Loucy (cell line): Measurements from ENCODE around the gene ZNF747.

Experiments
- H2AFZ ChIP-seq: fragments of 200-600 bp; sonication (generic); 2 replicates; pipeline ENCODE4 v1.6.0; 2016; ENCODE audit warnings: antibody characterized with exemption, mild to moderate bottlenecking, low read length, moderate library complexity
- H3F3A ChIP-seq: fragments of 200-600 bp; 2 replicates; pipeline ENCODE4 v1.6.0; 2016; ENCODE audit warnings: antibody characterized with exemption, low read depth, mild to moderate bottlenecking
- H3K27me3 ChIP-seq: fragments of 200-600 bp; sonication (generic); 2 replicates; pipeline ENCODE4 v1.6.1; 2014; ENCODE audit warnings: low read length, mild to moderate bottlenecking; ENCODE audit not compliant: insufficient read depth, poor library complexity, severe bottlenecking
- H3K36me3 ChIP-seq: fragments of 200-600 bp; sonication (generic); 2 replicates; pipeline ENCODE4 v1.6.1; 2016; ENCODE audit warnings: low read length; ENCODE audit not compliant: insufficient read depth
- H3K4me1 ChIP-seq: fragments of 200-600 bp; sonication (generic); 2 replicates; pipeline ENCODE4 v1.5.1; 2014; ENCODE audit warnings: low read length, mild to moderate bottlenecking; ENCODE audit not compliant: insufficient read depth, poor library complexity, severe bottlenecking
- H3K4me2 ChIP-seq: fragments of 200-600 bp; sonication (generic); 2 replicates; pipeline ENCODE4 v1.6.0; 2014; ENCODE audit warnings: antibody characterized with exemption, low read length, low read depth, mild to moderate bottlenecking; ENCODE audit not compliant: poor library complexity, severe bottlenecking
- H3K4me3 ChIP-seq: fragments of 200-600 bp; sonication (generic); 2 replicates; pipeline ENCODE4 v1.5.1; 2014; ENCODE audit warnings: low read length, mild to moderate bottlenecking, mixed read lengths; ENCODE audit not compliant: poor library complexity, severe bottlenecking
- H3K79me2 ChIP-seq: fragments of 200-600 bp; sonication (generic); 2 replicates; pipeline ENCODE4 v1.6.1; 2014; ENCODE audit warnings: low read length; ENCODE audit not compliant: insufficient read depth
- H3K9ac ChIP-seq: fragments of 200-600 bp; sonication (generic); 2 replicates; pipeline ENCODE4 v1.6.0; 2014; ENCODE audit warnings: mild to moderate bottlenecking, low read depth, low read length, moderate library complexity; ENCODE audit not compliant: poor library complexity, severe bottlenecking
- H3K9me2 ChIP-seq: fragments of 200-600 bp; sonication (generic); replicated peaks from 2 replicates; pipeline ENCODE4 v1.6.1; 2016; ENCODE audit warnings: low read depth, low read length, mixed read lengths
- H3K9me3 ChIP-seq: fragments of 200-600 bp; sonication (generic); 2 replicates; pipeline ENCODE4 v1.6.1; 2014; ENCODE audit warnings: mild to moderate bottlenecking, antibody characterized with exemption, low read length, low read depth; ENCODE audit not compliant: insufficient read depth
- H4K20me1 ChIP-seq: fragments of 200-600 bp; sonication (generic); 2 replicates; pipeline ENCODE4 v1.6.0; 2014; ENCODE audit warnings: antibody characterized with exemption, low read length, mild to moderate bottlenecking; ENCODE audit not compliant: insufficient read depth, poor library complexity, severe bottlenecking
- CTCF ChIP-seq: fragments of 200-600 bp; sonication (generic); conservative IDR thresholded peaks from 2 replicates; pipeline ENCODE4 v1.5.1; 2014; ENCODE audit warnings: mild to moderate bottlenecking, antibody characterized with exemption, low read length
- EZH2phosphoT487 ChIP-seq: fragments of 200-600 bp; IDR thresholded peaks from 2 replicates; pipeline ENCODE4 v1.6.1; 2018; ENCODE audit warnings: antibody characterized with exemption, mild to moderate bottlenecking, moderate library complexity, borderline replicate concordance

ZNF747 gene

GRCh38 chr16:30533748-30534367, 800 bp downstream of the ZNF747 start:
- Histone ChIP-seq H3F3A (no peaks in the 10 kb centered on the region), H3K9me3 (no peaks in the 10 kb centered on the region), H3K9ac (peak overlapping the region; percentile 96), H3K79me2 (peaks cover 58% of the 10 kb centered on the region), H3K27me3 (no peaks in the 10 kb centered on the region), H3K36me3 (no peaks in the 10 kb centered on the region; the same call in 1 of the 2 replicates), H3K9me2 (no peaks in the 10 kb centered on the region), H3K4me3 (peak overlapping the region; percentile 96), H2AFZ (peak overlapping the region; percentile 86; the same call in 1 of the 2 replicates), H3K4me2 (peak overlapping the region; percentile 91), H4K20me1 (peaks cover 7% of the 10 kb centered on the region), H3K4me1 (peaks cover 10% of the 10 kb centered on the region)
- TF ChIP-seq CTCF (no peak; the same call in 1 of the 2 replicates), EZH2phosphoT487 (no peak)

- Histone ChIP-seq H4K20me1 (peaks cover 7% of the 10 kb centered on the region), H3K79me2 (peaks cover 58% of the 10 kb centered on the region), H3K4me1 (peaks cover 10% of the 10 kb centered on the region)
These were observed 1.5 kb downstream of the ZNF747 start for GRCh38 chr16:30533146-30533522.

GRCh38 chr16:30532285-30533145, 2.1 kb downstream of the ZNF747 start:
- Histone ChIP-seq H4K20me1 (peaks cover 7% of the 10 kb centered on the region), H3K9me2 (no peaks in the 10 kb centered on the region), H2AFZ (no peak overlapping the region), H3K9me3 (no peaks in the 10 kb centered on the region), H3K36me3 (no peaks in the 10 kb centered on the region; the same call in 1 of the 2 replicates), H3K79me2 (peaks cover 55% of the 10 kb centered on the region), H3K4me1 (peaks cover 15% of the 10 kb centered on the region), H3K4me2 (peak overlapping the region; percentile 91), H3F3A (no peaks in the 10 kb centered on the region), H3K4me3 (peak overlapping the region; percentile 96), H3K9ac (peak overlapping the region; percentile 96), H3K27me3 (no peaks in the 10 kb centered on the region)
- TF ChIP-seq EZH2phosphoT487 (no peak), CTCF (no peak)

More at GRCh38 chr16:30533146-30533522, 1.5 kb downstream of the ZNF747 start:
- no peaks in the 10 kb centered on the region for H3K9me2 ChIP-seq
- H3K4me3 ChIP-seq: peak overlapping the region; percentile 96
- H3K27me3 ChIP-seq: no peaks in the 10 kb centered on the region
- H2AFZ ChIP-seq: no peak overlapping the region
- TF ChIP-seq CTCF: no peak
- no peak for TF ChIP-seq EZH2phosphoT487
- H3K36me3 ChIP-seq: no peaks in the 10 kb centered on the region; the same call in 1 of the 2 replicates
- H3K9ac ChIP-seq: peak overlapping the region; percentile 96
- no peaks in the 10 kb centered on the region for H3F3A ChIP-seq
- no peaks in the 10 kb centered on the region for H3K9me3 ChIP-seq
- H3K4me2 ChIP-seq: peak overlapping the region; percentile 91
